Measurements from ENCODE around the gene ARHGEF4. TPM values are rescaled to one million over a fixed set of nuclear protein-coding genes. Genes with fewer than 3 reads are reported as not detected.

ARHGEF4 gene
- total RNA-seq, 1 experiment from 2014 or later = 26.6 TPM

GRCh38 chr2:131006561-131006960, 169.8 kb downstream of the ARHGEF4 start:
- Histone ChIP-seq H3K4me2 (ENCODE audit: low read length) (no peak overlapping the region), H3K79me2 (ENCODE audit: insufficient read depth, low read length) (no peaks in the 10 kb centered on the region), H3K4me3 (replicated peaks in 1 of 2; ENCODE audit: low read depth in 1 of 2, low read length in 2 of 2) (no peak overlapping the region), H4K20me1 (ENCODE audit: insufficient read depth) (no peaks in the 10 kb centered on the region), H3K27me3 (ENCODE audit: insufficient read depth, low read length) (no peaks in the 10 kb centered on the region), H3K36me3 (ENCODE audit: control insufficient read depth in 1 of 2, insufficient read depth in 2 of 2, low read length in 2 of 2) (no peaks in the 10 kb centered on the region), H3K9me3 (ENCODE audit: control insufficient read depth in 1 of 2, insufficient read depth in 1 of 2, low read depth in 1 of 2, low read length in 2 of 2) (no peaks in the 10 kb centered on the region), H3K9me2 (ENCODE audit: insufficient read depth) (no peaks in the 10 kb centered on the region), H2AFZ (ENCODE audit: low read depth, low read length, poor library complexity, severe bottlenecking) (no peak overlapping the region), H3K4me1 (ENCODE audit: control insufficient read depth in 1 of 2, insufficient read depth in 2 of 2, low read length in 2 of 2) (no peaks in the 10 kb centered on the region), H3K9ac (ENCODE audit: low read length) (no peak overlapping the region), H3K27ac (ENCODE audit: low read depth, low read length) (no peak overlapping the region)
- CTCF ChIA-PET = no interaction called here
- POLR2A ChIA-PET = no interaction called here
- RAD21 ChIA-PET (ENCODE audit: low non-redundant PET in 1 of 2, low total read pairs in 2 of 2, uncharacterized antibody in 2 of 2, unreplicated experiment in 2 of 2) = no interaction called here
- BruUV-seq (replicated peaks) = no TSS peak
- ATAC-seq (no peak), DNase-seq (ENCODE audit: low read depth, low spot score) (no peak)
- no peak for TF ChIP-seq YY1 (IDR thresholded peaks at IDR 0.05; ENCODE audit: extremely low read depth, insufficient replicate concordance, low read depth, low read length)
- intact Hi-C loops (cut with micrococcal nuclease) = no loop called here

- Histone ChIP-seq H3K79me2 (ENCODE audit: insufficient read depth, low read length) (no peaks in the 10 kb centered on the region), H4K20me1 (ENCODE audit: insufficient read depth) (no peaks in the 10 kb centered on the region), H3K9ac (ENCODE audit: low read length) (no peak overlapping the region), H3K27ac (ENCODE audit: low read depth, low read length) (no peak overlapping the region), H3K9me3 (ENCODE audit: control insufficient read depth in 1 of 2, insufficient read depth in 1 of 2, low read depth in 1 of 2, low read length in 2 of 2) (no peaks in the 10 kb centered on the region), H3K27me3 (ENCODE audit: insufficient read depth, low read length) (no peaks in the 10 kb centered on the region), H3K4me1 (ENCODE audit: control insufficient read depth in 1 of 2, insufficient read depth in 2 of 2, low read length in 2 of 2) (no peaks in the 10 kb centered on the region), H3K4me3 (replicated peaks in 1 of 2; ENCODE audit: low read depth in 1 of 2, low read length in 2 of 2) (no peak overlapping the region), H3K36me3 (ENCODE audit: control insufficient read depth in 1 of 2, insufficient read depth in 2 of 2, low read length in 2 of 2) (no peaks in the 10 kb centered on the region), H2AFZ (ENCODE audit: low read depth, low read length, poor library complexity, severe bottlenecking) (no peak overlapping the region), H3K9me2 (ENCODE audit: insufficient read depth) (no peaks in the 10 kb centered on the region), H3K4me2 (ENCODE audit: low read length) (no peak overlapping the region)
- no TSS peak for BruUV-seq (replicated peaks)
- RAD21 ChIA-PET (ENCODE audit: low non-redundant PET in 1 of 2, low total read pairs in 2 of 2, uncharacterized antibody in 2 of 2, unreplicated experiment in 2 of 2) = no interaction called here
- TF ChIP-seq FOSL1 (IDR thresholded peaks at IDR 0.05; ENCODE audit: low read depth) (no peak), CBX3 (IDR thresholded peaks at IDR 0.05; ENCODE audit: low read depth) (no peak), SIN3A (IDR thresholded peaks at IDR 0.05; ENCODE audit: low read depth) (no peak), JUND (IDR thresholded peaks at IDR 0.05) (no peak), ATF3 (IDR thresholded peaks at IDR 0.05) (no peak), SP1 (IDR thresholded peaks at IDR 0.05; ENCODE audit: low read depth) (no peak), EGR1 (IDR thresholded peaks at IDR 0.05; ENCODE audit: low read depth) (no peak), ZBTB33 (IDR thresholded peaks at IDR 0.05; ENCODE audit: extremely low read depth, insufficient replicate concordance, low read length) (no peak), YY1 (IDR thresholded peaks at IDR 0.05; ENCODE audit: extremely low read depth, insufficient replicate concordance, low read depth, low read length) (no peak), SRF (IDR thresholded peaks at IDR 0.05; ENCODE audit: low read depth) (no peak), CEBPB (IDR thresholded peaks at IDR 0.05; ENCODE audit: low read depth) (no peak), RAD21 (IDR thresholded peaks at IDR 0.05; ENCODE audit: low read depth) (no peak), TCF7L2 (IDR thresholded peaks at IDR 0.05; ENCODE audit: borderline replicate concordance, extremely low read depth, insufficient read depth, insufficient read length) (no peak)
- CTCF ChIA-PET = no interaction called here
- intact Hi-C loops (cut with micrococcal nuclease) = no loop called here
- POLR2A ChIA-PET = no interaction called here
- DNase-seq (ENCODE audit: low read depth, low spot score) (no peak), ATAC-seq (no peak)
Measured at GRCh38 chr2:131008967-131009366, 172.3 kb downstream of the ARHGEF4 start.

Measured in HCT116 (cell line).